HG02571 (cell line): ENCODE measurements around the gene NDUFS1.
"Not testable (repeated sequence)": the region's sequence is repeated elsewhere in the genome, so short reads cannot be mapped to it uniquely, and the experiment has no call there.

ENCODE experiments used
- ATAC-seq: cut with Tn5 transposase; IDR thresholded peaks from one replicate; pipeline ENCODE4 v1.9.1; 2021; ENCODE audit warnings: mild to moderate bottlenecking, moderate library complexity; ENCODE audit not compliant: unreplicated experiment

Gene NDUFS1

DNA sequence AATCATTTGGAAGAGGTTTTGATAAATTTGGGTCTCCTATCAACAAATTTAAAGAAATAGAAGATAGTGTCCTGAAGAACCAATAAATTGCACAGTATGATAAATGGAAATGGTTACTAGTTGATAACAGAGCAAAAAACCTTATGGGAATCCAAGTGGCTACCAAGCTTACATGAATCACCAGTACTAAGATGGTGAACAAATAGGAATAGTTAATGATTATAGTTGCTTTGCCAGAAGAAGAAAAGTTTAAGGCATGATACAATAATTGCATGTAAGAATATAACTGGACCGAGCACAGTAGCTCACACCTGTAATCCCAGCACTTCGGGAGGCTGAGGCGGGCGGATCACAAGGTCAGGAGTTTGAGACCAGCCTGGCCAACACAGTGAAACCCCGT lies 53.7 kb downstream of the NDUFS1 start:
- ATAC-seq: no peak

DNA sequence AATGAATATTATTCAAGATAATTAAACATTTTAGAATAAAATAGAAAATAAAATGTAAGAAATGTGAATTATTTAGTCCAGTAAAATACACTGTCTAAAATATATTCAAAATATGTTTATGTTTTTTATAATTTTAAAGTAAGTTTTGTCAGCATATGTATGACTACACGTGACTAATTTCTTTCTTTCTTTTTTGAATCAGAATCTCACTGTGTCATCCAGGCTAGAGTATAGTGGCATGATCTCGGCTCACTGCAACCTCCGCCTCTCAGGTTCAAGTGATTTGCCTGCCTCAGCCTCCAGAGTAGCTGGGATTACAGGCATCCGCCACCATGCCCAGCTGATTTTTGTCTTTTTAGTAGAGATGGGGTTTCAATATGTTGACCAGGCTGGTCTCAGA lies 54.2 kb downstream of the NDUFS1 start:
- ATAC-seq: no peak

DNA sequence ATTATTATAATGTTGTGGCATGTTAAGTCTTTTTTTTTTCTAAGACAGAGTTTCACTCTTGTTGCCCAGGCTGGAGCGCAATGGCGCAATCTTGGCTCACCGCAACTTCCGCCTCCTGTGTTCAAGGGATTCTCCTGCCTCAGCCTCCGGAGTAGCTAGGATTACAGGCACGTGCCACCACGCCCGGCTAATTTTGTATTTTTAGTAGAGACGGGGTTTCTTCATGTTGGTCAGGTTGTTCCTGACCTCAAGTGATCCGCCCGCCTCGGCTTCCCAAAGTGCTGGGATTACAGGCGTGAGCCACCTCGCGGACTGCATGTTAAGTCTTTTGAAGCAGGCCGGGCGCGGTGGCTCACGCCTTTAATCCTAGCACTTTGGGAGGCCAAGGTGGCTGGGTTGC lies 60.4 kb downstream of the NDUFS1 start:
- not testable (repeated sequence) for ATAC-seq

DNA sequence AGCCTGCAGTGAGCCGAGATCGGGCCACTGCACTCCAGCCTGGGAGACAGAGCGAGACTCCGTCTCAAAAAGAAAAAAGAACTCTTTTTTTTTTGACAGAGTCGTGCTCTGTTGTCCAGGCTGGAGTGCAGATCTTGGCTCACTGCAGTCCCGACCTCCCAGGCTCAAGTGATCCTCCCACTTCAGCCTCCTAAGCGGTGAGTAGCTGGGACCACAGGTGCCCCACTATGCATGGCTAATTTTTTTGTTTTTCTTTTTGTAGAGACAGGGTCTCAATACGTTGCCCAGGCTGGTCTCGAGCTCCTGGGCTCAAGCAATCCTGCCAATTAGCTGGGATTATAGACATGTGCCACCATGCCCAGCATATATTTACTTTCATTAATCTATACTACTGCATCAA lies 60.8 kb downstream of the NDUFS1 start:
- ATAC-seq: no peak

DNA sequence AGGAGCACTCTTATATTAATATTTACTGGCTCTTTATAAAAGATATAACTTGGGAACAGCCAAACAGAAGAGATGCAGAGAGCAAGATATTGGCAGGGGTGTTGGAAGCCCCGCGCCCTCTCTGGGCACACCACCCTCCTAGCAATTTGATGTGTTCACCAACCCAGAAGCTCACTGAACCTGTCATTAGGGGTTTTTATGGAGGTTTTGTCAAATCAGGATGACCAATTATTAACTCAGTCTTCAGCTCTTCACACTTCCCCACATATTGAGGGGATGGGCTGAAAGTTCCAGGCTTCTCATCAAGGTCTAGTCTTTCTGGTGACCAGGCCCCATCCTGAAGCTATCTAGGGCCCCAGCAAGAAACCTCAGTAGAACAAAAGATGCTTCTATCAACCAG lies 62.4 kb downstream of the NDUFS1 start:
- ATAC-seq: no peak

DNA sequence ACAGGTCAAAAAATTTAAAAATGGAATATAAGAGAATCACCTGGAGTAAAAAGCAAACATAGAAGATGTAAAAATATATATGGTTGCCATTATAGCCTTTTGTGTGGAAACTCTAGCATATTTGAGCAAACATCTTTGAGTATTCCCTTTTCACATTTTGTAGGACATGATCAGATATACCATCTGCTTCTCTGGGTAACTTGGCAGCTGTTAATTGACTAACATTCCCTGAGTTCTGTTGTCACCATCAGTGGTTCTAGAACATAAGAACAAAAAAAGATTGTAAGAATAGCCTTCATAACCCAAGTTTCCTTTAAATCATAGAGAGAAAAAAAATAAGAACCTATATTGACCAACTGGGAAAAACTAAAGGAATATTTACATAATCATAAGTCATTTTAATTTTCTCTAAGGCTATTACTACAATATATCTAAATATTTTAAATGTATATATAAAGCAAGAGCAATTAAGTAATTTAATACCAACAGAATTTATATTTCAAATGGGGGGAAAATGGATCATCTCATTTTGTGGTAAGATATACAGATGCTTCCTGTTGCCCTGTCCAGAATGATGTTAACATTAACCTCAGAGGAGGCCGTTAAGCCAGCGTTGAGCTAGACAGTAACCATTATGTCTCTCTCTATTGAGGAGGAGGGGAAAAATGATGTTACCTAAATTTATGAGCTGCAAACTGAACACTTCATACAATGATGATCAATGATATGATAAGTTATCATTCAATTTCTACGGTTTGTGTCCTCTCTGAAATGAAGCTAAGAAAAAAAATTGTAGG lies 63.5 kb downstream of the NDUFS1 start:
- no peak for ATAC-seq

DNA sequence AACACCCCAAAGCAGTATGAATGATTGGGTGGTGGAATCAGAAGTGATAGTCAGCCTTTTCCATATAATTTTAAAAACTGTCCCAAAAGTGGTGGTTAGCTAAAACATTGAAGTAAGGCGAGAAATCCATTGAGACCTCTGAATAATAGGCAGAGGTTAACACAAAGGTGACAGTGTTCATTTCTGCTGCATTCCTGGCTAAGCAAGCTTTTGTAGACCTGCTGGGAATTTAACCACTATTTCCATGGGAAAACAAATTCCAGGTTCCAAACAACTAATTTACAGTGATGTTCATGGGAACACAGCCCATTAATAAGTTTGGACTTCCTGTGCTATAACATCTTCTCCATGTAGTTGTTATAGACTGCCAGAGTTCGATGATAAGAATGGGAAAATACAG lies 66.9 kb downstream of the NDUFS1 start:
- no peak for ATAC-seq

DNA sequence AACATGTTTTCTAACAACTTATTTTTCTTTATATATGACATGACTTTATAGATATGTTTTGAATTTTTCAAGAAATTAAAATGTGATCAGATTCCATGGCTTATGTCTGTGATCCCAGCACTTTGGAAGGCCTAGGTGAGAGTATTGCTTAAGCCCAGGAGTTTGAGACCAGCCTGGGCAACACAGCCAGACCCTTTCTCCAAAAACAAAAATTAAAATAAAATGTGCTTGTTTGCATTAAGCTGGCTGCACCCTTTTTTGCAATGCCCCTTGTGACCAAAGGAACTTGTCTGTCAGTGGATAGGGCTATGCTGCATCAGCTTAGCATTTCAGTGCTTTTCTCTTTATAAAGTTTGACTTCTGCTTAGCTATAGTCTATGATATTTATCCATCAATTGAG lies 71.0 kb downstream of the NDUFS1 start:
- ATAC-seq: no peak

DNA sequence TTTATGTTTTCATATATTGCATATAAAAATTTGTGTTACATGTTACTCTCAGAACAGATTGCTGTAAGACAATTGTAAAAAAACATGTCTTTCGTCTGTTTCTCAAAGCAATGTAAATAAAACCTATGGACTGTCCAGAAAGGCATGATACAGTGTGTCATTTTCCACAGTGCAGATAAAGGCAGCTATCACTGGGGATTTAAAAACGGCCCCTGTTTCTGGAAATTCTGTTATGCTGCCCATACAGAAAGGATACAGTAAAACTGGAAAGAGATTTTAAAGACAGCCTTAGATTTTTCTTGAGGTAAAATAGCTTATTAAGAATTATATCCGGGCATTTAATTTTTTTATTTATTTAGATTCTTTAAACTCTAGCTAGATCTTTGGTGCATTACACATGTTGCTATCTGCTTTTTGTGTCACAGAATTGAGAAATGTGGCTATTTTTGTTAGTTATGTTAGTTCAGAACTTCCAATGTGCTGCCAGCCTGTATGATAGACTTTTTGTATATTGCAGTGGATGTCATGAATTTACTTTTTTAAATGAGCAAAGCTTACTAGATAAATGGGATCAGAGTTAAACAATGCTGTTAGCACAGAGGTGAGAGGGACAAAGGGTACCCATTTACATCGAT lies 72.4 kb downstream of the NDUFS1 start:
- ATAC-seq: no peak

DNA sequence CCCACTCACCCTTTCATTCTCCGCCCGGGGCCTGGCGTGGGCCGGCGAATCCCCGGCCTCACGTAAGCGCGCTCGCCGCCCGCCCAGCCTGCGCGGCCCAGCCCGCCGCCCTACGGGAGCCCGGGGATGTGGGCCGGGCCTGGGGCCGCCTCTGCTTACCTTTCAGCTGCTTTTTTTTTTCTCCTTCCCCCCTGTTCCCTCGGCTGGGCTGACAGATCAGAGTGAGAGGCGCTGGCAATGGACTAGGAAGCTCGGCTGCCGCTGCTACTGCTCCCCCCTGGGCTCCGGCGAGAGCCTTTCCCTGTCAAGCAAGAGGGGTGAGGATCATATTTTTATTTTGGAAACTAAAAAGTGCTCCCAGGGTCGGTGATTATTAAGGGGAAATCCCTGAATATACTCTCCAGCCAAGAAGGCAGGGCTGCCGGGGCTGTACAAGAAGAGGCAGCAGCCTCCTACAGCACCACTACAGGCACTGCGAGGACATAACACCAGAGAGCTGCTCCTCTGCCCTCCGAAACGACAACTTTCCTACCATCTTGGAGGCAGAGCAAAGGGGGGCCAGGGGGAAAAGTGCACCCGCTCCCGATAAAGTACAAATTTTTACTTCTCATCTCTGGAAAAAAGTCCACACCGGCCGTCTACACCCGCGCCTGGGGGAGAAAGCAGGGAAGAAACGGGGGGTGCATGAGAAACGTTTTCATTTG lies 73.3 kb downstream of the NDUFS1 start, which contains the start of gene INO80D:
Gene INO80D, minus strand, starts transcription at position 433 of the 704 bp plus-strand sequence. CDS start 23,158 bp downstream, outside the sequence.
- peak; percentile 81 for ATAC-seq

DNA sequence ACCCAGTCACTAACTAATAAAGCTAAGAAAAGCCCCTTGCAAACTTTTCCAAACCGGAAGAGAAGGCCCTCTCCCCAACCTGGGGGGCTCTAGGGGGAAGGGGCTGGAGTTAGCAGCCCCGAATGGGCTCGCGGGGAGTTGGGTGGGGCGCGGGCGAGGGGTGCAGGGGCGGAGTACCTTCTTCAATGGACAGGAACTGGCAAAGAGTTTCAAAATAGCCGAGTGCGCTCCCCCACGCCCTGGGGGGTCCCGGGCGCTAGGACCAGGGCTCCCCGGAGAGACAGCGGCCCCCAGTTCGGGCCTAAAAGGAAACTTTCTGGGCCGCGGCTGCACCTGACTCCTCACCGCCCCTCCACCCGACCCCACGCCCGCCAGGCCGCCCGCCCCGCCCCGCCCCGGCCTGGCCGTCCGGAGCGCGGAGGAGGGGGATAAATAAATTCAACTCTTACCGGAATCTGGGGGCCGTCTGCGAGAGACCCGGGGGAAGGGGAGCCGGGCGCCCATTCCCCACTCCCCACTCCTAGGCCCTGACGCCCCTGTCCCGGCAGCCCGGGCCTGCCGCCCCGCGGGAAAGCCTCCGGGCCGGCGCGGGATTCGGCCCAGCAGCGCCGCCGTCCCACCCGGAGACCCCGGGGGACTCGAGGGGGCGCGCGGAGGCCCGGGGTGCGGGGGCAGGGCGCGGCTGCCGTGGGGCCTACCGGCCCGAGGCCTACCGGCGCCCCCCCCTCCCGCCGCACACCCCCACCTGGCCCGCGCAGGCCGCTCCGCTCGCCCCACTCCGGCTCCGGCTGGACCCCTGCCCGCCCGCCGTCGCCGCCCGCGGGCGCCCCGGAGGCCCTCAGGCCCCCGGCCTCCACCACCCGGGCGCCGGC lies 74.1 kb downstream of the NDUFS1 start:
- ATAC-seq: peak; percentile 26

DNA sequence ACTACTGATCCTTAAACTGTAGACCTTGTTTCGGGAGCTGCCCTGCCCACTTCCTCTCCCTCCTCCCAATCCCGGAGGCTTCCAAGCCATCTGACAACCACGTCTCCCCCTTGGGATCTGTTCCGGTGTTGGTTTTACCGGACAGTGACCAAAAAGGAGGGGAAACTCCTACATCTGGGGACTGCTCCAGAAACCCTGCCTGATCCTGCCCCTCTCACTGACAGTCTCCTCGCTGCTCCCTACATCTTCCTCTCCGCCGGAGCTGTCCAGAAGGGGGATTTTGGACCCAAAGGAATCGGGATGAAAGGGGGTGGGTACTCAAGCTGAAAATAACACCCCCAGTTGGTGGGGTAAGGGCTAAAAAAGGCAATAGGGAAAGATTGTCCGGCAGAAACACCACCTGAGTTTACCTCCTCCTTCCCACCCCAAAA lies 74.8 kb downstream of the NDUFS1 start:
- ATAC-seq: no peak

DNA sequence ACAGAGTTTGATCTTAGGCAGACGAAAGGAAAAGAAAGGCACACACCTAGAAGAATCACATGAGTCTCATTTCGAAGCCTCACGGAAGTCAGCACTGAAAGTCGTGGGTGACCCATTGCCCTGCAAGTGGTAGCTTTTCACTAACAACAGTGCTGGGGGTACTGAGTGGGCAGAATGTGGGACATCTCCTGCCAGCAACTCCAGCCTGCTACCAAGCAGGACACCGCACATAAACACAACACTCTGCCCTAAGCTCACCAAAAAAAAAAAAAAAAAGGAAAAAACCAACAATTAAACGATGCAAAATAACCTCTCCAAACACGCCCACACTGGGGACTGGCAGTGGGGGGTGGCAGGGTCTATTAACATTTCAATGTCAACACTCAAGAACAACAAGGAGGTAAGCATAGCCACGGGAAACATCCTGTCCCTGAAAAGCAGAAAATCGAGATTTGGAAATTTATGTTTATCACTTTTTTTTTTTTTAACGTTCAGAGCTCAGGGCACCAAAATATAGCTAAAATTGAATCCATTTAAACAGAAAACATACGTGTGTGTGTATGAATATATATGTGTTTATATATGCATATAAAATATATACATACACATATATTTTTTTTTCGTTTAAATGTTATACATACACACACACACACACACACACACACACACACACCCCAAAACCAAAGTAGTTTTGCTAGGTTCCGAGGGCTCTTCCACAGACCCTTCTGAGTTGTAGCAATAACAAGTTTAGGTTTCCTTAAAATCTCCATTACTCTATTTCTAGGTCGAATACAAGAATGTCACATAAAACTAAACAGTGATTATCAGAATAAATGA lies 75.4 kb downstream of the NDUFS1 start:
- ATAC-seq: no peak

DNA sequence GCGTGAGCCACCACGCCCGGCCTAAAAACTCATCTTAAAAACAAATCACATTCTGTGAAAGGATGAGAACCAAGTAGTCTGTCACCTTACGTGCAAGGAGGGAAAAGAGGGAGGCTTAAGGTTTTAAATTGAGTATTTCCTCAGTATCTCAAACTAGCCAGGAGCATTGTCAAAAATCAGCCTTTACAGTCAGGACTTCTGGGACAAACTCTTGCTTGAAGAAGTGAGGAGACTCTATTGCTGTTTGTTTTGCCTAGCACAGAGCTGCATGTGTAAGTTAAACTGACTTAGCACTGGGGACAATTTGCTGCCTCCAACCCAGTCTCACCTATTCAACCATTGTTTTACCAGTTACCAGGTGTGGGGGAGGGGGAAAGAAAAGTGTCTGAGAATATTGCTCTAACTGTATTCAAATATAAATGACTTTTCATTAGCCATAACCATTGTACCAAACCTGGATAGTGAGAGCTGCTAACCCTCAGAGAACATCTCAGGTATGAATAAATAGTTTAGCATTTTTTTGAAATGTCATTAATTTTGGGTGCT lies 76.9 kb downstream of the NDUFS1 start:
- no peak for ATAC-seq

DNA sequence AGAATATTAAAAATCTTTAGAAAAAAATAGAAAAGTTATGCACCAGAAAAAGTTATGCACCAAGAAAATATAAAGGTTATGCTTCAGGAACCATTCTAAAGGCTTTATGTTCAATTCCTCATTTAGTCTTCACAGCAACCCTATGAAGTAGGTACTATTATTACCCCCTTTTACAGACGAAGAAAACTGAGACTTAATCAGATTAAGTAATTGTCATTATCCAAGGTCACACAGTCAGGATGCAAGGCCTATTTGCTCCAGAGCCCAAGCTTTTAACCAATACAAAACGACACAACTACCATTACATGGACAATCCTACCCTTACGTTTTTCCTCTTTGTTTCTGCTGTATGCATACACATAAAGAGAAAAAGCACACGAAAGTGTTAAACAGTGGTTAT lies 78.3 kb downstream of the NDUFS1 start:
- ATAC-seq: no peak

DNA sequence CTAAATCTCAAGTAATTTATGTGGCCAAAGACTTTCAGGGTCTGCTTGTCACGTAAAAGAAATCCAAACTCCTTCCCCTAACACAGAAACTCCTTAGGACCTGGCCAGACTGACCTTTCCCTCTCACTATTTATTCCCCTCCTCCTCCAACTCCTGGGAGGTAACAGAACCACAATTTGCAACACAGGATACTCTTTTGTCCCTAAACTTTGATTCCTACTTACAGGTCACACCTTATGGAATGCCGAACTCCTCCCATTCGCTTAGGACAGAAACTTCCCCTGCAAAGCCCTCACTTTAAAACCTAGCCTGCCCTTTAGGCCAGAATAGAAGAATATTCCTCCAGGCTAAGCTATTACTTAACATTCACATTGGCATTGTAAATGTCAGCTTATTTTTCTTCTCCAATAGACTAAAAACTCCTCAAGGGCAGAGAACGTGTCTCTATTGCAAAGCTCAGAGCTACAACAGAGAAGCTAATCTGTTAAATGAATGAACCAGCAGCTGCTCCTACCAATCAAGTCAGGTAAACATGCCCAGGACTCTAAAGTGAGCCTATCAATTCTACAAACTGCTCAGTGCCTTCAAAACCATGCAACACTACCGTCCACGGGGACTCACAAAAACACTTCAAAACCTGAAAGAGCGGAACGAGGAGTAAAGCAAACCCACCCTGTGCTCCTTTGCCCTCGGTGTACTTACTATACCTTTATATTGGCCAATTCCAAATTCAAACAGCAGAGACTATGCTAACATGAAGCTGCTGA lies 79.4 kb downstream of the NDUFS1 start:
- ATAC-seq: no peak

DNA sequence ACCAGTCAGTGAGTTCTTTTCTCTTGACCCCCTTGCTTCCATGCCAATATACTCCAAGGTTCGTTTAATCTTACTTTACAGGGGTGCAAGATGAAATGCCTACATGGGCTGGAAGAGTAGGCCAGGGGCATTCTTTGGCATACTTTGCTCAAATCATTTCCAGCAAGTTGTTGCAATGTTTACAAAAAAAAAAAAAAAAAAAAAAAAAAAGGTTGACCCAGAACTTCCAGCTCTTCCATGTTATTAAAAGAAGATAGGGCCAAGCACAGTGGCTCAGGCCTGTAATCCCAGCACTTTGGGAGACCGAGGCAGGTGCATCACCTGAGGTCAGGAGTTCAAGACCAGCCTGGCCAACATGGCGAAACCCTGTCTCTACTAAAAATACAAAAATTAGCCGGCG lies 81.4 kb downstream of the NDUFS1 start:
- ATAC-seq: not testable (repeated sequence)

DNA sequence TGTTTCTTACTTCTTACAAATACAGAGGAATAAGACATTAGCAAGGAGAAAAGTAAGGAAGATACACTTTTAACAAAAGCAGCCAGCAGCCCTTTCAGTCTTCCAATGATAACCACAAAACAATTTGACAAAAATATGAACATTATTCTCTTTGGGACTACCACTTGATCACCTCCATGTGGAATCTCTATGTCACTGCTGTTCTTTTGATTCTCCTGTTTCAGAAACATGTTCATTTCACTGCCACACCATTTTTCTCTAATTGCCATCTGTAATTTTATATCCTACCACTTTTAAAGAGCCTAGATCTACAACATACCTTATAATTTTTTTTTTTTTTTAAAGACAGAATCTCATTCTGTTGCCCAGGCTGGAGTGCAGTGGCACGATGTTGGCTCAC lies 84.1 kb downstream of the NDUFS1 start:
- no peak for ATAC-seq

DNA sequence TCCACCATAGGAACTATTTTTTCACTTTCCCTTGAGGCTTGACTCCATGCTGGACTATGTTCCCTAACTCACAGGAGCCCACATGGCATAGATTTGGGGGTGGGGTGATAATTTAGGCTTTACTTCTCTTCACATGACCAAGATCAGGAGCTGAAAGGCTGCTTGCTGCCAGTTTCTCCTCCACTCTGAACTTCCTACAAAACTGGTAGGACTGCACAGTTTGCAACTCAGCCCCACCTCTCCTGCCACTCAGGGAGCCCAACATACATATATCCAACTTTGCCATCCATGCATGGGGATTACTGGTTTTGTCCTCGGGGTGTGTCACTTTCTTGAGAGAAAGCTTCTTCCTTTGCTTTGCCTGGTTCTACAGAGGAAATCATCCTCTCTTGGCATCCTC lies 87.4 kb downstream of the NDUFS1 start:
- no peak for ATAC-seq
